GM13977 (cell line): ENCODE data around the gene SLC41A2.

Experiments
- DNase-seq: peaks from one replicate; pipeline ENCODE4 v3.0.0; 2012; ENCODE audit warnings: low spot score
- in situ Hi-C: fragments of 300-500 bp; cut with MboI; formaldehyde crosslinking; loops from one replicate; pipeline ENCODE4 v1.12.0; 2022; ENCODE audit warnings: low sequenced_read_pairs, low pct_unique_long_range_greater_than_20kb, mixed read lengths, inconsistent platforms; ENCODE audit not compliant: unreplicated experiment
- TF ChIP-seq, protein P1 (sequence below): IDR thresholded peaks from 2 replicates; pipeline ENCODE4 v1.5.1; 2012; ENCODE audit warnings: mild to moderate bottlenecking, control low read depth; ENCODE audit not compliant: insufficient read depth; ENCODE audit errors: extremely low read depth, missing control alignments

The SLC41A2 gene

GRCh38 chr12:104975587-104976343 lies 17.7 kb upstream of the SLC41A2 start:
- TF ChIP-seq, protein P1, sequence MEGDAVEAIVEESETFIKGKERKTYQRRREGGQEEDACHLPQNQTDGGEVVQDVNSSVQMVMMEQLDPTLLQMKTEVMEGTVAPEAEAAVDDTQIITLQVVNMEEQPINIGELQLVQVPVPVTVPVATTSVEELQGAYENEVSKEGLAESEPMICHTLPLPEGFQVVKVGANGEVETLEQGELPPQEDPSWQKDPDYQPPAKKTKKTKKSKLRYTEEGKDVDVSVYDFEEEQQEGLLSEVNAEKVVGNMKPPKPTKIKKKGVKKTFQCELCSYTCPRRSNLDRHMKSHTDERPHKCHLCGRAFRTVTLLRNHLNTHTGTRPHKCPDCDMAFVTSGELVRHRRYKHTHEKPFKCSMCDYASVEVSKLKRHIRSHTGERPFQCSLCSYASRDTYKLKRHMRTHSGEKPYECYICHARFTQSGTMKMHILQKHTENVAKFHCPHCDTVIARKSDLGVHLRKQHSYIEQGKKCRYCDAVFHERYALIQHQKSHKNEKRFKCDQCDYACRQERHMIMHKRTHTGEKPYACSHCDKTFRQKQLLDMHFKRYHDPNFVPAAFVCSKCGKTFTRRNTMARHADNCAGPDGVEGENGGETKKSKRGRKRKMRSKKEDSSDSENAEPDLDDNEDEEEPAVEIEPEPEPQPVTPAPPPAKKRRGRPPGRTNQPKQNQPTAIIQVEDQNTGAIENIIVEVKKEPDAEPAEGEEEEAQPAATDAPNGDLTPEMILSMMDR = no peak
- in situ Hi-C loops = no loop called here
- DNase-seq = no peak

DNA sequence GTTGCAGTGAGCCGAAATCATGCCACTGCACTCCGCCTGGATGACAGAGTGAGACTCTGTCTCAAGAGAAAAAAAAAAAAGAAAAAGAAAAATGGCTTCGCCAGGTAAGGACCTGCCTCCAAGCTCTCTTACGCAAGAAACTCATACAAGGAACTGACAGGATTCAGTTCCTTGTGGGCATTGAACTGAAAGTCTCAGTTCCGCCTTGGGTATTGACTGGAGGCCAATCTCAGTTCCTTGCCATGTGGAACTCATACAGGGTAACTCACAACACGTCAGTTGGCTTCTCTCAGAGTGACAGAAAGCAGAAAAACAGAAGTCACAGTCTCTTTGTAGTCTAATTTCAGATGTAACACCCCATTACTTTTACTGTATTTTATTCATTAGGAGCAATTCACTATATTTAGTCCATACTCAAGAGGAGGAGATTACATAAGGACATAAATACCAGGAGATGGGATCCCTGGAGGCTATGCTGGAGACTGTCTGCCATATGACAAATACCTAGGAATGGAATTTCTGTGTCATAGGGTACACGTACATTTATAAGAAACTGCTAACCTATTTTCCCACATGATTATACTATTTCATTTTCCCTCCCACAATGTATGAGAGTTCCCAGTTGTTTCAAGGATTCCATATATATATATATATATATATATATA lies 16.7 kb upstream of the SLC41A2 start:
- peak; percentile 56 for DNase-seq
- TF ChIP-seq, protein P1 = no peak

DNA sequence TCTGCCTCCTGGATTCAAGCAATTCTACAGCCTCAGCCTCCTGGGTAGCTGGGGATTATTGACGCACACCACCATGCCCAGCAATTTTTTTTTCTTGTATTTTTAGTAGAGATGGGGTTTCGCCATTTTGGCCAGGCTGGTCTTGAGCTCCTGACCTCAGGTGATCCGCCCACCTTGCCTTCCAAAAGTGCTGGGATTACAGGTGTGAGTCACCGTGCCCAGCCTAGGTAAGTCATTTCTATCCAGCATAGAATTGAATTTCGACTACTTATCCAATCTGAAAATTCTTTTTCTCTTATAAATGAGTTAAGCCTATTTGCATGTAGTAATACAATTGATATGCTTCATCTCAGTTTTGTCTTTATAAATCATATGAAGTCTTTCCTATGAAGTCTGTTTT lies 15.2 kb upstream of the SLC41A2 start:
- in situ Hi-C loops = no loop called here
- no peak for DNase-seq
- TF ChIP-seq, protein P1 = no peak

More for the DNA sequence above, 16.7 kb upstream of the SLC41A2 start:
- in situ Hi-C loops = no loop called here

DNA sequence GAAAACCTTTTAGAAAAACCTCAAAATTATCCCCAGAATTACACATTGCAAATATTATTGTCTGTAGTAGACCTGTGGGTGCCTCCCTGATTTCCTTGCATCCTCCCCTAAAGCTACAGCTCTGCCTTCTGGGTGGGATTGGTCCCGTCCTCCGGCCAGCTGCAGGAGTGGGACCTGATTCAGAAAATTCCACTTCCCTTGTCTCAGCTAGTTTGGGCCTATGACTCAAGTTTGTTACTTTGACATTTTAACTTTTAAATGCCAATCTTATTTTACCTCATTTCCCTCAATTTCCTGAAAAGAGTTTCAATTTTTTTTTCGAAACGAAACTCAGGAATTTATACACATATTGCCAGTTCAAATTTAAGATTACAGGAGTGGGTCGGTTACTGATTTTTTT lies 13.2 kb upstream of the SLC41A2 start:
- DNase-seq = no peak
- in situ Hi-C loops = no loop called here

GRCh38 chr12:104969343-104969742 lies 11.3 kb upstream of the SLC41A2 start:
- TF ChIP-seq, protein P1 = no peak
- DNase-seq = no peak
- in situ Hi-C loops = no loop called here

More for the DNA sequence above, 13.2 kb upstream of the SLC41A2 start:
- TF ChIP-seq, protein P1 = no peak

GRCh38 chr12:104966677-104967076 lies 8.6 kb upstream of the SLC41A2 start:
- DNase-seq = peak; percentile 35
- TF ChIP-seq, protein P1 = no peak
- in situ Hi-C loops = no loop called here
